ENCODE measurements around the gene TUBB4A.

TUBB4A gene

GRCh38 chr19:6453951-6454565 is 48.1 kb downstream of the TUBB4A start:
- Histone ChIP-seq H3K4me3 (ENCODE audit: low read length, poor library complexity, severe bottlenecking) (no peak overlapping the region), H3K9me3 (ENCODE audit: insufficient read depth, low read depth, low read length) (no peaks in the 10 kb centered on the region), H3F3A (ENCODE audit: low read depth) (no peaks in the 10 kb centered on the region), H3K4me2 (ENCODE audit: low read depth, low read length, poor library complexity, severe bottlenecking) (no peak overlapping the region), H3K79me2 (ENCODE audit: insufficient read depth, low read length) (peaks cover 3% of the 10 kb centered on the region; the same call in 1 of the 2 replicates), H2AFZ (ENCODE audit: low read length) (no peak overlapping the region), H3K4me1 (ENCODE audit: insufficient read depth, low read length, poor library complexity, severe bottlenecking) (peaks cover 11% of the 10 kb centered on the region), H3K9me2 (replicated peaks; ENCODE audit: low read depth, low read length) (no peaks in the 10 kb centered on the region), H3K27me3 (ENCODE audit: insufficient read depth, low read length, poor library complexity, severe bottlenecking) (no peaks in the 10 kb centered on the region), H4K20me1 (ENCODE audit: insufficient read depth, low read length, poor library complexity, severe bottlenecking) (no peaks in the 10 kb centered on the region), H3K36me3 (ENCODE audit: insufficient read depth, low read length) (peaks cover 3% of the 10 kb centered on the region; the same call in 1 of the 2 replicates), H3K9ac (ENCODE audit: low read depth, low read length, poor library complexity, severe bottlenecking) (no peak overlapping the region)
- no peak for TF ChIP-seq CTCF (conservative IDR thresholded peaks at IDR 0.05; ENCODE audit: low read length)
- no peak for TF ChIP-seq EZH2phosphoT487 (IDR thresholded peaks at IDR 0.05; ENCODE audit: borderline replicate concordance)

- Histone ChIP-seq H3K36me3 (ENCODE audit: insufficient read depth, low read length) (peaks cover 3% of the 10 kb centered on the region; the same call in 1 of the 2 replicates), H3K4me1 (ENCODE audit: insufficient read depth, low read length, poor library complexity, severe bottlenecking) (no peaks in the 10 kb centered on the region), H3K27me3 (ENCODE audit: insufficient read depth, low read length, poor library complexity, severe bottlenecking) (no peaks in the 10 kb centered on the region), H2AFZ (ENCODE audit: low read length) (no peak overlapping the region), H3K79me2 (ENCODE audit: insufficient read depth, low read length) (no peaks in the 10 kb centered on the region), H3F3A (ENCODE audit: low read depth) (no peaks in the 10 kb centered on the region), H3K9me2 (replicated peaks; ENCODE audit: low read depth, low read length) (no peaks in the 10 kb centered on the region), H3K4me3 (ENCODE audit: low read length, poor library complexity, severe bottlenecking) (no peak overlapping the region), H3K4me2 (ENCODE audit: low read depth, low read length, poor library complexity, severe bottlenecking) (no peak overlapping the region), H3K9me3 (ENCODE audit: insufficient read depth, low read depth, low read length) (no peaks in the 10 kb centered on the region), H4K20me1 (ENCODE audit: insufficient read depth, low read length, poor library complexity, severe bottlenecking) (no peaks in the 10 kb centered on the region), H3K9ac (ENCODE audit: low read depth, low read length, poor library complexity, severe bottlenecking) (no peak overlapping the region)
- no peak for TF ChIP-seq EZH2phosphoT487 (IDR thresholded peaks at IDR 0.05; ENCODE audit: borderline replicate concordance)
- TF ChIP-seq CTCF (conservative IDR thresholded peaks at IDR 0.05; ENCODE audit: low read length): no peak
Observed at GRCh38 chr19:6452899-6453298, 49.2 kb downstream of the TUBB4A start.

GRCh38 chr19:6452223-6452614 is 49.9 kb downstream of the TUBB4A start:
- H4K20me1 ChIP-seq (ENCODE audit: insufficient read depth, low read length, poor library complexity, severe bottlenecking): no peaks in the 10 kb centered on the region
- no peak overlapping the region for H3K9ac ChIP-seq (ENCODE audit: low read depth, low read length, poor library complexity, severe bottlenecking)
- no peaks in the 10 kb centered on the region for H3K4me1 ChIP-seq (ENCODE audit: insufficient read depth, low read length, poor library complexity, severe bottlenecking)
- H3K9me2 ChIP-seq (replicated peaks; ENCODE audit: low read depth, low read length): no peaks in the 10 kb centered on the region
- peaks cover 3% of the 10 kb centered on the region; the same call in 1 of the 2 replicates for H3K36me3 ChIP-seq (ENCODE audit: insufficient read depth, low read length)
- H2AFZ ChIP-seq (ENCODE audit: low read length): no peak overlapping the region
- no peaks in the 10 kb centered on the region for H3K9me3 ChIP-seq (ENCODE audit: insufficient read depth, low read depth, low read length)
- no peaks in the 10 kb centered on the region for H3F3A ChIP-seq (ENCODE audit: low read depth)
- no peaks in the 10 kb centered on the region for H3K27me3 ChIP-seq (ENCODE audit: insufficient read depth, low read length, poor library complexity, severe bottlenecking)
- no peak overlapping the region for H3K4me2 ChIP-seq (ENCODE audit: low read depth, low read length, poor library complexity, severe bottlenecking)
- H3K4me3 ChIP-seq (ENCODE audit: low read length, poor library complexity, severe bottlenecking): no peak overlapping the region
- TF ChIP-seq EZH2phosphoT487 (IDR thresholded peaks at IDR 0.05; ENCODE audit: borderline replicate concordance) (no peak), CTCF (conservative IDR thresholded peaks at IDR 0.05; ENCODE audit: low read length) (no peak)
- no peaks in the 10 kb centered on the region for H3K79me2 ChIP-seq (ENCODE audit: insufficient read depth, low read length)
